ENCODE results near the gene S100A4.
"Not testable (repeated sequence)": the region's sequence is repeated elsewhere in the genome, so short reads cannot be mapped to it uniquely, and the experiment has no call there.

Gene S100A4

GRCh38 chr1:153545067-153546055 is at the start of gene S100A4:
Gene S100A4, minus strand, starts transcription at chr1:153545806. Its CDS starts 1,012 bp downstream, at chr1:153544794.
- peak; percentile 74 for FAIRE-seq
- DNase-seq (ENCODE audit: low spot score), result peak; percentile 70

GRCh38 chr1:153592748-153593147 is 47.1 kb upstream of the S100A4 start:
- FAIRE-seq, result no peak
- no peak for DNase-seq (ENCODE audit: low spot score)

GRCh38 chr1:153588482-153588881 is 42.9 kb upstream of the S100A4 start:
- DNase-seq (ENCODE audit: low spot score), result no peak
- no peak for FAIRE-seq

- DNase-seq (ENCODE audit: low spot score); FAIRE-seq: not testable (repeated sequence)
Observed at GRCh38 chr1:153588033-153588432, 42.4 kb upstream of the S100A4 start.

- FAIRE-seq, result no peak
- DNase-seq (ENCODE audit: low spot score), result no peak
Observed at GRCh38 chr1:153587314-153587713, 41.7 kb upstream of the S100A4 start.

- FAIRE-seq (no peak), DNase-seq (ENCODE audit: low spot score) (no peak)
Observed at GRCh38 chr1:153586347-153586746, 40.7 kb upstream of the S100A4 start.

GRCh38 chr1:153585006-153585405 is 39.4 kb upstream of the S100A4 start:
- DNase-seq (ENCODE audit: low spot score) (no peak), FAIRE-seq (no peak)

- no peak for FAIRE-seq
Observed at GRCh38 chr1:153583976-153584375, 38.4 kb upstream of the S100A4 start.

GRCh38 chr1:153583514-153583913 is 37.9 kb upstream of the S100A4 start:
- DNase-seq (ENCODE audit: low spot score); FAIRE-seq: not testable (repeated sequence)

More at GRCh38 chr1:153583976-153584375, 38.4 kb upstream of the S100A4 start:
- DNase-seq (ENCODE audit: low spot score), result no peak

GRCh38 chr1:153582836-153583235 is 37.2 kb upstream of the S100A4 start:
- DNase-seq (ENCODE audit: low spot score); FAIRE-seq: not testable (repeated sequence)

- DNase-seq (ENCODE audit: low spot score) (no peak), FAIRE-seq (no peak)
Observed at GRCh38 chr1:153578936-153579335, 33.3 kb upstream of the S100A4 start.

GRCh38 chr1:153578490-153578889 is 32.9 kb upstream of the S100A4 start:
- DNase-seq (ENCODE audit: low spot score) (peak; percentile 11), FAIRE-seq (no peak)

- DNase-seq (ENCODE audit: low spot score) (no peak), FAIRE-seq (no peak)
Observed at GRCh38 chr1:153577624-153578051, 32.0 kb upstream of the S100A4 start.

- DNase-seq (ENCODE audit: low spot score) (no peak), FAIRE-seq (no peak)
Observed at GRCh38 chr1:153577138-153577537, 31.5 kb upstream of the S100A4 start.

- FAIRE-seq; DNase-seq (ENCODE audit: low spot score): not testable (repeated sequence)
Observed at GRCh38 chr1:153575497-153575896, 29.9 kb upstream of the S100A4 start.

- DNase-seq (ENCODE audit: low spot score); FAIRE-seq: not testable (repeated sequence)
Observed at GRCh38 chr1:153575081-153575491, 29.5 kb upstream of the S100A4 start.

GRCh38 chr1:153573351-153573750 is 27.7 kb upstream of the S100A4 start:
- DNase-seq (ENCODE audit: low spot score) (no peak), FAIRE-seq (no peak)

- peak; percentile 81 for DNase-seq (ENCODE audit: low spot score)
- FAIRE-seq, result peak; percentile 39
Observed at GRCh38 chr1:153572569-153573015, 27.0 kb upstream of the S100A4 start.

GRCh38 chr1:153571706-153572105 is 26.1 kb upstream of the S100A4 start:
- DNase-seq (ENCODE audit: low spot score) (no peak), FAIRE-seq (no peak)

- FAIRE-seq, result no peak
- no peak for DNase-seq (ENCODE audit: low spot score)
Observed at GRCh38 chr1:153570874-153571273, 25.3 kb upstream of the S100A4 start.

GRCh38 chr1:153569465-153569864 is 23.9 kb upstream of the S100A4 start:
- DNase-seq (ENCODE audit: low spot score) (no peak), FAIRE-seq (no peak)

- DNase-seq (ENCODE audit: low spot score) (peak; percentile 93), FAIRE-seq (peak; percentile 72)
Observed at GRCh38 chr1:153568367-153569099, 22.9 kb upstream of the S100A4 start.

Data from RCC 7860 (cell line).